Measurements from ENCODE around the gene TRMT61B.

- TF ChIP-seq, protein P1, sequence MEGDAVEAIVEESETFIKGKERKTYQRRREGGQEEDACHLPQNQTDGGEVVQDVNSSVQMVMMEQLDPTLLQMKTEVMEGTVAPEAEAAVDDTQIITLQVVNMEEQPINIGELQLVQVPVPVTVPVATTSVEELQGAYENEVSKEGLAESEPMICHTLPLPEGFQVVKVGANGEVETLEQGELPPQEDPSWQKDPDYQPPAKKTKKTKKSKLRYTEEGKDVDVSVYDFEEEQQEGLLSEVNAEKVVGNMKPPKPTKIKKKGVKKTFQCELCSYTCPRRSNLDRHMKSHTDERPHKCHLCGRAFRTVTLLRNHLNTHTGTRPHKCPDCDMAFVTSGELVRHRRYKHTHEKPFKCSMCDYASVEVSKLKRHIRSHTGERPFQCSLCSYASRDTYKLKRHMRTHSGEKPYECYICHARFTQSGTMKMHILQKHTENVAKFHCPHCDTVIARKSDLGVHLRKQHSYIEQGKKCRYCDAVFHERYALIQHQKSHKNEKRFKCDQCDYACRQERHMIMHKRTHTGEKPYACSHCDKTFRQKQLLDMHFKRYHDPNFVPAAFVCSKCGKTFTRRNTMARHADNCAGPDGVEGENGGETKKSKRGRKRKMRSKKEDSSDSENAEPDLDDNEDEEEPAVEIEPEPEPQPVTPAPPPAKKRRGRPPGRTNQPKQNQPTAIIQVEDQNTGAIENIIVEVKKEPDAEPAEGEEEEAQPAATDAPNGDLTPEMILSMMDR (IDR thresholded peaks at IDR 0.05) = no peak
- no peak for TF ChIP-seq POLR2A (IDR thresholded peaks at IDR 0.05)
Observed at GRCh38 chr2:28809927-28810326, 60.2 kb downstream of the TRMT61B start.

All from thyroid gland (tissue), 4 donors.